ENCODE results near the gene BMP6. TPM values are rescaled to one million over a fixed set of nuclear protein-coding genes. Genes with fewer than 3 reads are reported as not detected.

The BMP6 gene
- total RNA-seq, 1 experiment from 2014 or later: not detected

GRCh38 chr6:7762760-7763159, 36.9 kb downstream of the BMP6 start:
- CTCF ChIA-PET: no interaction called here

DNA sequence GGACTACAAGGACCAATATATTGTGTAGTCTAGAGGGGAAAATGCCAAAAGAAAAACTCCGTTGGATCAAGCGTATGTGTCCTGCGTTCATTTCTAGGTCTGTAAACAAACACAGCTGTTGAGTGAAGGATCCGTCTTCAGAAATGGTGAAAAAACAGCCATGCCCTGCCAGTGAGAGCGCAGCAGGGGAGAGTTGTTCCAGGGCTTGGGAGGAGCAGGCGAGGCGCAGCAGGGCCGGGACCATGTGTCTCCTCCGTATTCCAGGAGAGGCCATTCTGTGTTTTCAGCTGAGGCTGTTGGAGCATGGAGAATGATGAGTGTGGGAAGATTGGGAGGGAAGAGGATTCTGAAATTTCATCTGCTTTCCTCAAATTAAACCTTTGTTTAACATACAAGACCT, 38.0 kb downstream of the BMP6 start:
- no TSS peak for BruUV-seq (replicated peaks)
- no peak overlapping the region for H3K4me2 ChIP-seq

More at GRCh38 chr6:7762760-7763159, 36.9 kb downstream of the BMP6 start:
- H3K79me2 ChIP-seq (ENCODE audit: low read depth): no peaks in the 10 kb centered on the region
- no peak for DNase-seq
- H3K4me1 ChIP-seq (replicated peaks; ENCODE audit: insufficient read depth): peaks cover 16% of the 10 kb centered on the region; the same call in 1 of the 2 replicates
- TF ChIP-seq CTCF (conservative IDR thresholded peaks at IDR 0.05) (no peak), EZH2 (IDR thresholded peaks at IDR 0.05; ENCODE audit: low read depth) (no peak)
- H3K36me3 ChIP-seq (ENCODE audit: low read depth): no peaks in the 10 kb centered on the region
- no peaks in the 10 kb centered on the region for H3F3A ChIP-seq (ENCODE audit: insufficient read depth, low read depth)
- H4K20me1 ChIP-seq (ENCODE audit: insufficient read depth): no peaks in the 10 kb centered on the region
- intact Hi-C loops (cut with micrococcal nuclease; ENCODE audit: unreplicated experiment): no loop called here
- no TSS peak for BruUV-seq (replicated peaks)
- no peak overlapping the region for H3K4me3 ChIP-seq
- no peak overlapping the region for H2AFZ ChIP-seq
- no peaks in the 10 kb centered on the region for H3K9me3 ChIP-seq (ENCODE audit: insufficient read depth, low read depth)
- H3K27me3 ChIP-seq (ENCODE audit: insufficient read depth, low read depth): no peaks in the 10 kb centered on the region
- H3K27ac ChIP-seq: no peak overlapping the region
- no peaks in the 10 kb centered on the region for H3K9me2 ChIP-seq (ENCODE audit: insufficient read depth)
- no peak overlapping the region for H3K4me2 ChIP-seq
- POLR2A ChIA-PET (ENCODE audit: unreplicated experiment): no interaction called here

DNA sequence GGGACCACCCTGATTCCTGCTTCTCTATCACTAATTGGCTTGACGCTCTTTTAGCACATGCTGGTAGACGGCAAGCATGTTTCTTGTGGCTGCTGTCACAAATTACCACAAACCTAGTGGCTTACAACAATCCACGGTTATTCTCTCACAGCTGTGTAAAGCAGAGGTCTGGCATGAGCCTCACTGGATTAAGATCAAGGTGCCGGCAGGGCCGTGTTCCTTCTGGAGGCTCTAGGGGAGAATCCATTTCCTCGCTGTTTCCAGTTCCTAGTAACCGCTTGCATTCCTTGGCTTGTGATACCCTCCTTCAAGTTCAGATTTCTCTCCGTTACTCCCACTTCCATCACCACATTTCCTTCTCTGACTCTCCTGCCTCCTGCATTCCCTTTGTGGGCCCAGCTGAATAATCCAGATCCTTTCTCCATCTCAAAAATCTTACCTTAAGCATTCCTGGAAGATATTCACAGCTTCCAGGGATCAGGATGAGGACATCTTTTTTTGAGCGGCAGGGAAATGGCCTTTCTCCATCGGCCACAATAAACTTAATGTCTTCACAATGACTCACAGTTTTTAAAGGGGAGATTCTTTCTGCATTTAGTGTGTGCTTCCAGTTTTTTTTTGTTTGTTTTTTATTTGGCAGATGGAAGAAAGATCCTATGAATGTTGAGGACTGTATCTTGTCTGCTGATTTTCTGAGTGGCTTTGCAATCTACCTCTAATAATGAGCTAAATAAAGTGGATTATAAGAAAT, 39.9 kb downstream of the BMP6 start:
- Histone ChIP-seq H2AFZ (no peak overlapping the region), H3K27me3 (ENCODE audit: insufficient read depth, low read depth) (no peaks in the 10 kb centered on the region)

More for the DNA sequence above, 38.0 kb downstream of the BMP6 start:
- peaks cover 10% of the 10 kb centered on the region; the same call in 1 of the 2 replicates for H3K4me1 ChIP-seq (replicated peaks; ENCODE audit: insufficient read depth)
- H3K9me2 ChIP-seq (ENCODE audit: insufficient read depth): no peaks in the 10 kb centered on the region
- H3K36me3 ChIP-seq (ENCODE audit: low read depth): no peaks in the 10 kb centered on the region
- H3F3A ChIP-seq (ENCODE audit: insufficient read depth, low read depth): no peaks in the 10 kb centered on the region
- intact Hi-C loops (cut with micrococcal nuclease; ENCODE audit: unreplicated experiment): no loop called here
- H3K4me3 ChIP-seq: no peak overlapping the region
- TF ChIP-seq CTCF (conservative IDR thresholded peaks at IDR 0.05) (no peak), EZH2 (IDR thresholded peaks at IDR 0.05; ENCODE audit: low read depth) (no peak)
- no peak overlapping the region for H3K27ac ChIP-seq
- POLR2A ChIA-PET (ENCODE audit: unreplicated experiment): no interaction called here
- no peak overlapping the region for H2AFZ ChIP-seq
- no peaks in the 10 kb centered on the region for H4K20me1 ChIP-seq (ENCODE audit: insufficient read depth)
- no peaks in the 10 kb centered on the region for H3K79me2 ChIP-seq (ENCODE audit: low read depth)
- H3K27me3 ChIP-seq (ENCODE audit: insufficient read depth, low read depth): no peaks in the 10 kb centered on the region
- no peaks in the 10 kb centered on the region for H3K9me3 ChIP-seq (ENCODE audit: insufficient read depth, low read depth)
- CTCF ChIA-PET: no interaction called here
- DNase-seq: no peak

More for the DNA sequence above, 39.9 kb downstream of the BMP6 start:
- Histone ChIP-seq H4K20me1 (ENCODE audit: insufficient read depth) (no peaks in the 10 kb centered on the region), H3K4me3 (no peak overlapping the region), H3K4me1 (replicated peaks; ENCODE audit: insufficient read depth) (peaks cover 20% of the 10 kb centered on the region), H3K27ac (no peak overlapping the region), H3K79me2 (ENCODE audit: low read depth) (no peaks in the 10 kb centered on the region), H3F3A (ENCODE audit: insufficient read depth, low read depth) (peaks cover 8% of the 10 kb centered on the region; the same call in 1 of the 2 replicates), H3K9me2 (ENCODE audit: insufficient read depth) (no peaks in the 10 kb centered on the region), H3K9me3 (ENCODE audit: insufficient read depth, low read depth) (no peaks in the 10 kb centered on the region), H3K4me2 (no peak overlapping the region), H3K36me3 (ENCODE audit: low read depth) (no peaks in the 10 kb centered on the region)
- TF ChIP-seq CTCF (conservative IDR thresholded peaks at IDR 0.05) (no peak), EZH2 (IDR thresholded peaks at IDR 0.05; ENCODE audit: low read depth) (no peak)
- POLR2A ChIA-PET (ENCODE audit: unreplicated experiment): no interaction called here
- DNase-seq: no peak
- BruUV-seq (replicated peaks): no TSS peak
- CTCF ChIA-PET: no interaction called here
- intact Hi-C loops (cut with micrococcal nuclease; ENCODE audit: unreplicated experiment): no loop called here
